Tibial nerve (tissue), 4 donors: ENCODE measurements around the gene MLN. TPM values are rescaled to one million over a fixed set of nuclear protein-coding genes. Genes with fewer than 3 reads are reported as not detected.

Source experiments
- DNase-seq, 2 donors: peaks; one replicate each; pipeline ENCODE4 v3.0.0-alpha.2; 2019; ENCODE audit warnings: low spot score in 2 of 2
- H3K27ac ChIP-seq, 4 donors: fragments of 200-600 bp; sonication (generic) in 3 of 4; one replicate each; pipeline ENCODE4 v1.5.1; 2017 to 2019; ENCODE audit warnings: mild to moderate bottlenecking in 1 of 4
- H3K27me3 ChIP-seq, 2 donors: fragments of 200-600 bp; sonication (generic) in 1 of 2; one replicate each; pipeline versions ENCODE4 v1.5.1 to v1.6.0; 2017 to 2019
- H3K36me3 ChIP-seq, 3 donors: fragments of 200-600 bp; sonication (generic); one replicate each; pipeline ENCODE4 v1.5.1; 2018 to 2019
- H3K4me1 ChIP-seq, 4 donors: fragments of 200-600 bp; sonication (generic) in 3 of 4; one replicate each; pipeline ENCODE4 v1.5.1; 2017 to 2019
- H3K4me3 ChIP-seq, 4 donors: fragments of 200-600 bp; sonication (generic) in 3 of 4; one replicate each; pipeline ENCODE4 v1.5.1; 2017 to 2019; ENCODE audit warnings: mild to moderate bottlenecking in 1 of 4, moderate library complexity in 1 of 4
- H3K9me3 ChIP-seq, 4 donors: fragments of 200-600 bp; sonication (generic) in 3 of 4; one replicate each; pipeline ENCODE4 v1.5.1; 2017 to 2019
- EP300 ChIP-seq, 2 donors: sonication (generic); formaldehyde crosslinking; IDR thresholded peaks; one replicate each; pipeline ENCODE4 v1.6.1; 2017; ENCODE audit warnings: antibody characterized with exemption in 2 of 2, mild to moderate bottlenecking in 1 of 2
- POLR2A ChIP-seq, 2 donors: fragments of 450-650 bp; IDR thresholded peaks; one replicate each; pipeline ENCODE4 v1.6.1; 2017; ENCODE audit warnings: antibody characterized with exemption in 2 of 2, mild to moderate bottlenecking in 2 of 2, moderate library complexity in 2 of 2
- WGBS, 2 donors: methylation state at CpG; one replicate each; pipeline ENCODE4 v1.1.5; 2018; 5-methylcytosine and 5-hydroxymethylcytosine counted together
- total RNA-seq, 4 donors: library from RNA; depleted of rRNA; stranded (reverse); fragments of >200 nt; gene quantifications; one replicate each; pipeline ENCODE4 v1.1.0, GENCODE V29; 2016
- TF ChIP-seq, protein P1 (sequence below), 5 experiments: fragments of 200-600 bp in 3 of 5; fragments of 450-650 bp in 2 of 5; sonication (generic) in 3 of 5; IDR thresholded peaks; one replicate each; pipeline ENCODE4 v1.5.1; 2016 to 2019; ENCODE audit warnings: antibody characterized with exemption in 5 of 5, mild to moderate bottlenecking in 3 of 5, moderate library complexity in 2 of 5

MLN gene
- total RNA-seq, 4 donors from 2014 or later, result not detected

DNA sequence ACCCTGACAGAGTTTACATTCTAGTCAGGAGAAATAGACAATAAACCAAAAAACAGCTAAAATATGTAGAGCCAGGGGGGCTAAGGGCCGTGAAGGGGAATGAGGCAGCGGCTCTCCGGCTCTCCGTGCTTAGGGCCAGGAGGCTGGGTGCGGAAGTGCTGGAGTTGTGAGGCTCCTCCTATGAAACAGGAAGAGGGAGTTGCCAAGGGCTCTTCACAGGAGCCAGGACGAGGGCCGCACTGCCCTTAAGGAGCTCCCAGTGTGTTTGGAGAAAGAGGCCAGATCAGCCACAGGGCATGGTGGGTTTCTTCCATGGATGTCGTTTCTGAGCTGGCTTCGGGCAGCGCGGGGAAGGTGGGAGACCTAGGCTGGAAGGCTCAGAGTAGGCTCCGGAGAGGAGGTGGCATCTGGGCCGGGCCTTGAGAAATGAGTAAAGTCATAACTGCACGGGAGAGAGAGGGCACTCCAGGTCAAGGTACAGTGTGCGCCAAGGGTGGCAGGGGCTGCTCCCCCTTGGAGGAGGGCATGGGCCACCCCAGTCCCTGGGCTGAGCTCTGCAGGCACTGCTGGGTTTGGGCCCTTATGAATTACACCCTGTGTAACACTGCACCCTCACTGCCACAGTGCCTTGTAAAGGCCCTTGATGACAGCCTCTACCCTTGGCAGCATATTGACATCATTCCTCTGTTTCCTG lies 20.8 kb upstream of the MLN start:
- Histone ChIP-seq H3K4me1 (no peaks in the 10 kb centered on the region), H3K27ac (no peak overlapping the region), H3K36me3 (no peaks in the 10 kb centered on the region), H3K4me3 (no peak overlapping the region), H3K9me3 (no peaks in the 10 kb centered on the region), H3K27me3 (peaks cover 0 to 24% of the 10 kb centered on the region in 2 donors)
- DNase-seq, result no peak
- WGBS, 2 donors, result 55 to 57% methylated on average over 13 to 15 of the region's 15 CpGs
- TF ChIP-seq POLR2A (IDR thresholded peaks at IDR 0.05) (no peak), EP300 (IDR thresholded peaks at IDR 0.05) (no peak)
- TF ChIP-seq, protein P1, sequence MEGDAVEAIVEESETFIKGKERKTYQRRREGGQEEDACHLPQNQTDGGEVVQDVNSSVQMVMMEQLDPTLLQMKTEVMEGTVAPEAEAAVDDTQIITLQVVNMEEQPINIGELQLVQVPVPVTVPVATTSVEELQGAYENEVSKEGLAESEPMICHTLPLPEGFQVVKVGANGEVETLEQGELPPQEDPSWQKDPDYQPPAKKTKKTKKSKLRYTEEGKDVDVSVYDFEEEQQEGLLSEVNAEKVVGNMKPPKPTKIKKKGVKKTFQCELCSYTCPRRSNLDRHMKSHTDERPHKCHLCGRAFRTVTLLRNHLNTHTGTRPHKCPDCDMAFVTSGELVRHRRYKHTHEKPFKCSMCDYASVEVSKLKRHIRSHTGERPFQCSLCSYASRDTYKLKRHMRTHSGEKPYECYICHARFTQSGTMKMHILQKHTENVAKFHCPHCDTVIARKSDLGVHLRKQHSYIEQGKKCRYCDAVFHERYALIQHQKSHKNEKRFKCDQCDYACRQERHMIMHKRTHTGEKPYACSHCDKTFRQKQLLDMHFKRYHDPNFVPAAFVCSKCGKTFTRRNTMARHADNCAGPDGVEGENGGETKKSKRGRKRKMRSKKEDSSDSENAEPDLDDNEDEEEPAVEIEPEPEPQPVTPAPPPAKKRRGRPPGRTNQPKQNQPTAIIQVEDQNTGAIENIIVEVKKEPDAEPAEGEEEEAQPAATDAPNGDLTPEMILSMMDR (IDR thresholded peaks at IDR 0.05), result no peak

- Histone ChIP-seq H3K4me1 (no peaks in the 10 kb centered on the region), H3K27me3 (peaks cover 0 to 24% of the 10 kb centered on the region in 2 donors), H3K27ac (no peak overlapping the region), H3K4me3 (no peak overlapping the region), H3K36me3 (no peaks in the 10 kb centered on the region), H3K9me3 (no peaks in the 10 kb centered on the region)
- 82 to 91% methylated on average over 2 of the region's 2 CpGs for WGBS, 2 donors
- DNase-seq, result no peak
- TF ChIP-seq POLR2A (IDR thresholded peaks at IDR 0.05), result no peak
These were observed 20.0 kb upstream of the MLN start for GRCh38 chr6:33823806-33824205.

- Histone ChIP-seq H3K36me3 (no peaks in the 10 kb centered on the region), H3K27me3 (peaks cover 0 to 22% of the 10 kb centered on the region in 2 donors), H3K4me3 (no peak overlapping the region), H3K9me3 (no peaks in the 10 kb centered on the region), H3K4me1 (no peaks in the 10 kb centered on the region), H3K27ac (no peak overlapping the region)
- DNase-seq, result no peak
- WGBS, 2 donors, result 51 to 57% methylated on average over 10 of the region's 10 CpGs
- TF ChIP-seq POLR2A (IDR thresholded peaks at IDR 0.05) (no peak), EP300 (IDR thresholded peaks at IDR 0.05) (no peak)
- TF ChIP-seq, protein P1 (IDR thresholded peaks at IDR 0.05), result no peak
These were observed 19.0 kb upstream of the MLN start for GRCh38 chr6:33822575-33823395.

GRCh38 chr6:33820784-33821520 lies 17.1 kb upstream of the MLN start:
- H3K4me1 ChIP-seq, result no peaks in the 10 kb centered on the region
- H3K9me3 ChIP-seq, result no peaks in the 10 kb centered on the region
- no peak overlapping the region for H3K4me3 ChIP-seq
- no peak for DNase-seq
- TF ChIP-seq, protein P1 (IDR thresholded peaks at IDR 0.05), result no peak
- TF ChIP-seq EP300 (IDR thresholded peaks at IDR 0.05), result no peak
- TF ChIP-seq POLR2A (IDR thresholded peaks at IDR 0.05), result no peak
- WGBS, 2 donors, result 65 to 70% methylated on average over 7 of the region's 7 CpGs
- no peaks in the 10 kb centered on the region for H3K36me3 ChIP-seq
- peaks cover 0 to 17% of the 10 kb centered on the region in 2 donors for H3K27me3 ChIP-seq
- H3K27ac ChIP-seq, result no peak overlapping the region

GRCh38 chr6:33820243-33820642 lies 16.4 kb upstream of the MLN start:
- Histone ChIP-seq H3K27ac (no peak overlapping the region), H3K4me1 (no peaks in the 10 kb centered on the region), H3K4me3 (no peak overlapping the region), H3K36me3 (no peaks in the 10 kb centered on the region), H3K27me3 (peaks cover 0 to 23% of the 10 kb centered on the region in 2 donors), H3K9me3 (no peaks in the 10 kb centered on the region)
- TF ChIP-seq EP300 (IDR thresholded peaks at IDR 0.05) (no peak), POLR2A (IDR thresholded peaks at IDR 0.05) (no peak)
- TF ChIP-seq, protein P1 (IDR thresholded peaks at IDR 0.05), result no peak
- no peak for DNase-seq
- WGBS, 2 donors, result 51 to 54% methylated on average over 10 of the region's 10 CpGs
